ENCODE data around the gene SLC24A1. TPM values are rescaled to one million over a fixed set of nuclear protein-coding genes. Genes with fewer than 3 reads are reported as not detected.

SLC24A1 gene
- total and polyA plus RNA-seq, 2 of the 13 experiments (the other 11 are each of a cell fraction or from before 2014, with no cell fraction given) = 5.9 to 8.3 TPM

GRCh38 chr15:65666257-65666656, 44.5 kb downstream of the SLC24A1 start:
- Histone ChIP-seq H3K9ac (ENCODE audit: insufficient read depth, low read depth, low read length) (no peak overlapping the region), H3K4me2 (ENCODE audit: low read depth, low read length) (no peak overlapping the region), H3K27me3 (ENCODE audit: control insufficient read depth in 1 of 2, insufficient read depth in 2 of 2, low read length in 2 of 2) (no peaks in the 10 kb centered on the region), H3K9me3 (ENCODE audit: low read length) (no peaks in the 10 kb centered on the region), H2AFZ (ENCODE audit: low read length) (no peak overlapping the region), H3K36me3 (replicated peaks in 1 of 2; ENCODE audit: control insufficient read depth in 1 of 2, insufficient read depth in 2 of 2, low read length in 2 of 2) (peaks cover 0 to 51% of the 10 kb centered on the region in 2 experiments; a peak in 4 of 5 replicates), H4K20me1 (ENCODE audit: insufficient read depth, low read length) (no peaks in the 10 kb centered on the region), H3K4me1 (ENCODE audit: insufficient read depth, low read length) (no peaks in the 10 kb centered on the region), H3K4me3 (replicated peaks in 1 of 3; ENCODE audit: insufficient read depth in 1 of 3, low read depth in 2 of 3, low read length in 3 of 3) (no peak overlapping the region), H3K79me2 (ENCODE audit: insufficient read depth, low read length) (no peaks in the 10 kb centered on the region), H3K27ac (ENCODE audit: extremely low read length, insufficient read depth, low read length) (no peak overlapping the region)
- POLR2A ChIA-PET = no interaction called here
- no peak for TF ChIP-seq ZSCAN29 (CRISPR knock-in tag; conservative IDR thresholded peaks at IDR 0.05)
- TF ChIP-seq ZNF704 (CRISPR knock-in tag; IDR thresholded peaks at IDR 0.05; ENCODE audit: borderline replicate concordance) = no peak
- no peak for TF ChIP-seq GPN1 (CRISPR knock-in tag; IDR thresholded peaks at IDR 0.05; ENCODE audit: borderline replicate concordance)
- TF ChIP-seq SP5 (CRISPR knock-in tag; IDR thresholded peaks at IDR 0.05; ENCODE audit: borderline replicate concordance, low read depth) = no peak
- no peak for TF ChIP-seq SNRNP70 (IDR thresholded peaks at IDR 0.05; ENCODE audit: low read depth, low read length)
- TF ChIP-seq ATF6 (CRISPR knock-in tag; conservative IDR thresholded peaks at IDR 0.05) = no peak
- TF ChIP-seq GLI4 (CRISPR knock-in tag; IDR thresholded peaks at IDR 0.05; ENCODE audit: borderline replicate concordance) = no peak
- TF ChIP-seq XRCC5 (optimal IDR thresholded peaks at IDR 0.05; ENCODE audit: low read length) = no peak
- TF ChIP-seq ZBTB10 (CRISPR knock-in tag; IDR thresholded peaks at IDR 0.05; ENCODE audit: borderline replicate concordance) = no peak
- no peak for TF ChIP-seq NR2F6 (IDR thresholded peaks at IDR 0.05)
- no peak for TF ChIP-seq NR2F6 (CRISPR knock-in tag; IDR thresholded peaks at IDR 0.05)
- WGBS (ENCODE audit: low lambda C conversion rate) = 91% methylated on average over 3 of the region's 3 CpGs
- DNase-seq (ENCODE audit: low spot score) (no peak), FAIRE-seq (no peak), ATAC-seq (no peak)
- in situ Hi-C loops (cut with HindIII; ENCODE audit: extremely low pct_ligation_motif_present, low pct_unique_long_range_greater_than_20kb) (no loop called here), intact Hi-C loops (cut with micrococcal nuclease; ENCODE audit: unreplicated experiment) (no loop called here)
- BruUV-seq (replicated peaks) = no TSS peak
- CTCF ChIA-PET (ENCODE audit: low intra/inter-chr PET ratio, low total read pairs) = no interaction called here
